ENCODE data around the gene TANK.
"Not testable (repeated sequence)": the region's sequence is repeated elsewhere in the genome, so short reads cannot be mapped to it uniquely, and the experiment has no call there.

The TANK gene

GRCh38 chr2:161238265-161238559, 78.0 kb downstream of the TANK start:
- H3K4me3 ChIP-seq (ENCODE audit: low read depth, low read length) = no peak overlapping the region
- DNase-seq (ENCODE audit: low read depth) = no peak
- no peak for TF ChIP-seq CTCF (IDR thresholded peaks at IDR 0.05; ENCODE audit: control insufficient read depth, extremely low read depth, insufficient read depth)

- DNase-seq (ENCODE audit: low read depth) = no peak
- TF ChIP-seq CTCF (IDR thresholded peaks at IDR 0.05; ENCODE audit: control insufficient read depth, extremely low read depth, insufficient read depth) = no peak
- H3K4me3 ChIP-seq (ENCODE audit: low read depth, low read length) = no peak overlapping the region
Observed at GRCh38 chr2:161238560-161239325, 78.5 kb downstream of the TANK start.

GRCh38 chr2:161239326-161240109, 79.3 kb downstream of the TANK start:
- TF ChIP-seq CTCF (IDR thresholded peaks at IDR 0.05; ENCODE audit: control insufficient read depth, extremely low read depth, insufficient read depth) = no peak
- H3K4me3 ChIP-seq (ENCODE audit: low read depth, low read length) = no peak overlapping the region
- DNase-seq (ENCODE audit: low read depth) = no peak

GRCh38 chr2:161241894-161242293, 81.7 kb downstream of the TANK start:
- no peak for TF ChIP-seq CTCF (IDR thresholded peaks at IDR 0.05; ENCODE audit: control insufficient read depth, extremely low read depth, insufficient read depth)
- DNase-seq (ENCODE audit: low read depth) = no peak
- no peak overlapping the region for H3K4me3 ChIP-seq (ENCODE audit: low read depth, low read length)

GRCh38 chr2:161243312-161243711, 83.1 kb downstream of the TANK start:
- no peak overlapping the region for H3K4me3 ChIP-seq (ENCODE audit: low read depth, low read length)
- no peak for DNase-seq (ENCODE audit: low read depth)
- TF ChIP-seq CTCF (IDR thresholded peaks at IDR 0.05; ENCODE audit: control insufficient read depth, extremely low read depth, insufficient read depth) = no peak

- DNase-seq (ENCODE audit: low read depth) = no peak
- H3K4me3 ChIP-seq (ENCODE audit: low read depth, low read length) = no peak overlapping the region
- no peak for TF ChIP-seq CTCF (IDR thresholded peaks at IDR 0.05; ENCODE audit: control insufficient read depth, extremely low read depth, insufficient read depth)
Observed at GRCh38 chr2:161243905-161244304, 83.7 kb downstream of the TANK start.

GRCh38 chr2:161244387-161245260, 84.4 kb downstream of the TANK start:
- DNase-seq (ENCODE audit: low read depth); H3K4me3 ChIP-seq (ENCODE audit: low read depth, low read length): not testable (repeated sequence)
